GM23338 (cell line): Measurements from ENCODE around the gene UNC13C. TPM values are rescaled to one million over a fixed set of nuclear protein-coding genes. Genes with fewer than 3 reads are reported as not detected.

Source experiments
- ATAC-seq: fragments of 200-7000 bp; cut with Tn5 transposase; 3 replicates; pipeline ENCODE4 v1.9.1; 2020
- DNase-seq: peaks from one replicate; pipeline ENCODE4 v3.0.0-alpha.2; 2015; ENCODE audit warnings: low spot score
- H2AFZ ChIP-seq: fragments of 200-600 bp; sonication (generic); 2 replicates; pipeline ENCODE4 v1.8.0; 2016; ENCODE audit warnings: antibody characterized with exemption, mild to moderate bottlenecking, moderate library complexity
- H3F3A ChIP-seq: fragments of 200-600 bp; sonication (generic); replicated peaks from 2 replicates; pipeline ENCODE4 v1.8.0; 2017; ENCODE audit warnings: antibody characterized with exemption, mixed run types, low read depth
- H3K27ac ChIP-seq: fragments of 200-600 bp; sonication (generic); 2 replicates; pipeline ENCODE4 v1.6.1; 2016; ENCODE audit warnings: low read depth
- H3K27me3 ChIP-seq: fragments of 200-600 bp; sonication (generic); 2 replicates; pipeline ENCODE4 v1.8.0; 2016; ENCODE audit warnings: mild to moderate bottlenecking, mixed run types, moderate library complexity; ENCODE audit not compliant: insufficient read depth
- H3K36me3 ChIP-seq: fragments of 200-600 bp; sonication (generic); 2 replicates; pipeline ENCODE4 v1.8.0; 2016; ENCODE audit warnings: mild to moderate bottlenecking; ENCODE audit not compliant: insufficient read depth
- H3K4me1 ChIP-seq: fragments of 200-600 bp; sonication (generic); 2 replicates; pipeline ENCODE4 v1.8.0; 2016; ENCODE audit warnings: mild to moderate bottlenecking, moderate library complexity; ENCODE audit not compliant: insufficient read depth
- H3K4me2 ChIP-seq: fragments of 200-600 bp; sonication (generic); 2 replicates; pipeline ENCODE4 v1.7.1; 2017; ENCODE audit warnings: mixed run types
- H3K4me3 ChIP-seq: fragments of 200-600 bp; sonication (generic); 2 replicates; pipeline ENCODE4 v1.6.1; 2016; ENCODE audit warnings: mixed run types
- H3K79me2 ChIP-seq: fragments of 200-600 bp; sonication (generic); replicated peaks from 2 replicates; pipeline ENCODE4 v1.8.0; 2017; ENCODE audit warnings: mild to moderate bottlenecking; ENCODE audit not compliant: insufficient read depth
- H3K9me2 ChIP-seq: fragments of 200-600 bp; sonication (generic); 2 replicates; pipeline ENCODE4 v1.8.0; 2017; ENCODE audit not compliant: insufficient read depth
- H4K20me1 ChIP-seq: fragments of 200-600 bp; sonication (generic); replicated peaks from 2 replicates; pipeline ENCODE4 v1.8.0; 2017; ENCODE audit warnings: mild to moderate bottlenecking; ENCODE audit not compliant: insufficient read depth
- H3K27ac Mint-ChIP-seq: 2 replicates; pipeline ENCODE4 v1.8.0; 2020; ENCODE audit warnings: inconsistent platforms, mild to moderate bottlenecking, moderate library complexity, mixed read lengths
- H3K27me3 Mint-ChIP-seq: 3 replicates; pipeline ENCODE4 v1.8.0; 2022; ENCODE audit warnings: low read depth, mild to moderate bottlenecking, moderate library complexity, mixed read lengths, inconsistent platforms; ENCODE audit not compliant: insufficient read depth, poor library complexity
- H3K36me3 Mint-ChIP-seq: 3 replicates; pipeline ENCODE4 v1.8.0; 2021; ENCODE audit warnings: low read depth, mild to moderate bottlenecking, inconsistent platforms, moderate library complexity, mixed read lengths
- H3K4me1 Mint-ChIP-seq: 3 replicates; pipeline ENCODE4 v1.8.0; 2020; ENCODE audit warnings: mild to moderate bottlenecking, inconsistent platforms, mixed read lengths
- H3K4me3 Mint-ChIP-seq: 3 replicates; pipeline ENCODE4 v1.8.0; 2021; ENCODE audit warnings: moderate library complexity, mild to moderate bottlenecking, inconsistent platforms, mixed read lengths
- H3K9me3 Mint-ChIP-seq: 3 replicates; pipeline ENCODE4 v1.8.0; 2020; ENCODE audit warnings: moderate library complexity, mild to moderate bottlenecking, inconsistent platforms, mixed read lengths
- CREB1 ChIP-seq: fragments of 250-450 bp; sonication (Bioruptor Pico); IDR thresholded peaks from 2 replicates; pipeline ENCODE4 v1.5.0; 2020; ENCODE audit warnings: low read depth, mild to moderate bottlenecking, moderate library complexity
- JUNB ChIP-seq: IDR thresholded peaks from one replicate; pipeline ENCODE4 v1.6.1; 2016; ENCODE audit warnings: antibody characterized with exemption; ENCODE audit not compliant: unreplicated experiment
- NANOG ChIP-seq: IDR thresholded peaks from 2 replicates; pipeline ENCODE4 v1.6.1; 2016; ENCODE audit warnings: antibody characterized with exemption, borderline replicate concordance
- POLR2AphosphoS5 ChIP-seq: IDR thresholded peaks from 2 replicates; pipeline ENCODE4 v1.6.1; 2016; ENCODE audit warnings: antibody characterized with exemption, low read depth
- REST ChIP-seq: IDR thresholded peaks from one replicate; pipeline ENCODE4 v1.6.1; 2018; ENCODE audit warnings: antibody characterized with exemption; ENCODE audit not compliant: unreplicated experiment
- STAT1 ChIP-seq: IDR thresholded peaks from one replicate; pipeline ENCODE4 v1.6.1; 2016; ENCODE audit warnings: antibody characterized with exemption; ENCODE audit not compliant: unreplicated experiment
- ZNF114 ChIP-seq: fragments of 250-450 bp; sonication (Bioruptor Pico); IDR thresholded peaks from 2 replicates; pipeline ENCODE4 v1.5.0; 2020; ENCODE audit warnings: mild to moderate bottlenecking, moderate library complexity
- polyA plus RNA-seq: library from polyadenylated mRNA; unstranded; fragments of >200 nt; fragmentation: Nextera tagmentation; extraction: Ambion mirVana; gene quantifications from 2 replicates; pipeline ENCODE4 v1.2.1, GENCODE V29; 2016
- total RNA-seq: library from RNA; depleted of rRNA; stranded (reverse); fragments of >200 nt; shearing (Covaris generic); gene quantifications from 2 replicates; pipeline ENCODE4 v1.2.3, GENCODE V29; 2014
- TF ChIP-seq, protein P1 (sequence below), 2 experiments: fragments of 200-600 bp in 1 of 2; sonication (generic) in 1 of 2; conservative IDR thresholded peaks; 2 replicates each; pipeline versions ENCODE4 v1.5.1 to v1.6.1; 2016 to 2017; ENCODE audit warnings: antibody characterized with exemption in 2 of 2, low read depth in 2 of 2, mild to moderate bottlenecking in 2 of 2, moderate library complexity in 1 of 2
- TF ChIP-seq, protein P2 (sequence below): fragments of 250-450 bp; sonication (Bioruptor Pico); IDR thresholded peaks from 2 replicates; pipeline ENCODE4 v1.5.0; 2020; ENCODE audit warnings: mild to moderate bottlenecking, moderate library complexity

UNC13C gene
- total and polyA plus RNA-seq, 2 experiments from 2014 or later: 0.03 TPM; not detected in 1

DNA sequence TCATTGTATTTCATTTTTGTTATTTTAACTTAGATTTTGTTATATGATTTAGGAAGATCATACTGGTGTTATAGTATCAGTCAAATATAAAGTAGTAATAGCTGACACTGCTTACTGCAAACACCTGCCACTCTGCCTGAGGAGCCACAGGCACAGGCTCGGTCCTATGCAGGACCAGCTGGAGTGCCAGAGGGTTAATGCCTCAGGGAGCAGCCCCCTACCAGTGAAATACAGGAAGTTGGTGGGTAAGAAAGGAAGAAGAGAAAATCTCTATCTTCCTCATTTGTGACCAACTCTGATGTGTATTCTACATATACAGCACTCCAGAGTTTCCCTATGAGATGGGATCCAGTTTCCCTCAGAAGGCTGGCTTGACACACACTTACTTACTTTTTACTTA lies 593.3 kb downstream of the UNC13C start:
- Mint-ChIP-seq H3K27ac (no peak overlapping the region), H3K9me3 (peaks cover 22% of the 10 kb centered on the region), H3K36me3 (no peaks in the 10 kb centered on the region), H3K27me3 (peaks cover 2% of the 10 kb centered on the region), H3K4me3 (no peak overlapping the region), H3K4me1 (no peaks in the 10 kb centered on the region)
- no peak overlapping the region for H2AFZ ChIP-seq
- no peaks in the 10 kb centered on the region for H3K4me1 ChIP-seq
- DNase-seq: no peak
- no peaks in the 10 kb centered on the region for H3K79me2 ChIP-seq
- H3K4me3 ChIP-seq: no peak overlapping the region
- no peaks in the 10 kb centered on the region for H3K36me3 ChIP-seq
- no peaks in the 10 kb centered on the region for H3K9me2 ChIP-seq
- H3F3A ChIP-seq: no peaks in the 10 kb centered on the region
- H3K4me2 ChIP-seq: no peak overlapping the region
- no peaks in the 10 kb centered on the region for H4K20me1 ChIP-seq
- no peak for ATAC-seq
- no peaks in the 10 kb centered on the region for H3K27me3 ChIP-seq
- TF ChIP-seq CREB1 (CRISPR knock-in tag) (no peak), NANOG (no peak), REST (no peak), STAT1 (no peak), ZNF114 (CRISPR knock-in tag) (no peak), JUNB (no peak), POLR2AphosphoS5 (no peak)
- TF ChIP-seq, protein P1, sequence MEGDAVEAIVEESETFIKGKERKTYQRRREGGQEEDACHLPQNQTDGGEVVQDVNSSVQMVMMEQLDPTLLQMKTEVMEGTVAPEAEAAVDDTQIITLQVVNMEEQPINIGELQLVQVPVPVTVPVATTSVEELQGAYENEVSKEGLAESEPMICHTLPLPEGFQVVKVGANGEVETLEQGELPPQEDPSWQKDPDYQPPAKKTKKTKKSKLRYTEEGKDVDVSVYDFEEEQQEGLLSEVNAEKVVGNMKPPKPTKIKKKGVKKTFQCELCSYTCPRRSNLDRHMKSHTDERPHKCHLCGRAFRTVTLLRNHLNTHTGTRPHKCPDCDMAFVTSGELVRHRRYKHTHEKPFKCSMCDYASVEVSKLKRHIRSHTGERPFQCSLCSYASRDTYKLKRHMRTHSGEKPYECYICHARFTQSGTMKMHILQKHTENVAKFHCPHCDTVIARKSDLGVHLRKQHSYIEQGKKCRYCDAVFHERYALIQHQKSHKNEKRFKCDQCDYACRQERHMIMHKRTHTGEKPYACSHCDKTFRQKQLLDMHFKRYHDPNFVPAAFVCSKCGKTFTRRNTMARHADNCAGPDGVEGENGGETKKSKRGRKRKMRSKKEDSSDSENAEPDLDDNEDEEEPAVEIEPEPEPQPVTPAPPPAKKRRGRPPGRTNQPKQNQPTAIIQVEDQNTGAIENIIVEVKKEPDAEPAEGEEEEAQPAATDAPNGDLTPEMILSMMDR (conservative IDR thresholded peaks at IDR 0.05; ENCODE audit: low read depth in 2 of 2): no peak
- TF ChIP-seq, protein P2, sequence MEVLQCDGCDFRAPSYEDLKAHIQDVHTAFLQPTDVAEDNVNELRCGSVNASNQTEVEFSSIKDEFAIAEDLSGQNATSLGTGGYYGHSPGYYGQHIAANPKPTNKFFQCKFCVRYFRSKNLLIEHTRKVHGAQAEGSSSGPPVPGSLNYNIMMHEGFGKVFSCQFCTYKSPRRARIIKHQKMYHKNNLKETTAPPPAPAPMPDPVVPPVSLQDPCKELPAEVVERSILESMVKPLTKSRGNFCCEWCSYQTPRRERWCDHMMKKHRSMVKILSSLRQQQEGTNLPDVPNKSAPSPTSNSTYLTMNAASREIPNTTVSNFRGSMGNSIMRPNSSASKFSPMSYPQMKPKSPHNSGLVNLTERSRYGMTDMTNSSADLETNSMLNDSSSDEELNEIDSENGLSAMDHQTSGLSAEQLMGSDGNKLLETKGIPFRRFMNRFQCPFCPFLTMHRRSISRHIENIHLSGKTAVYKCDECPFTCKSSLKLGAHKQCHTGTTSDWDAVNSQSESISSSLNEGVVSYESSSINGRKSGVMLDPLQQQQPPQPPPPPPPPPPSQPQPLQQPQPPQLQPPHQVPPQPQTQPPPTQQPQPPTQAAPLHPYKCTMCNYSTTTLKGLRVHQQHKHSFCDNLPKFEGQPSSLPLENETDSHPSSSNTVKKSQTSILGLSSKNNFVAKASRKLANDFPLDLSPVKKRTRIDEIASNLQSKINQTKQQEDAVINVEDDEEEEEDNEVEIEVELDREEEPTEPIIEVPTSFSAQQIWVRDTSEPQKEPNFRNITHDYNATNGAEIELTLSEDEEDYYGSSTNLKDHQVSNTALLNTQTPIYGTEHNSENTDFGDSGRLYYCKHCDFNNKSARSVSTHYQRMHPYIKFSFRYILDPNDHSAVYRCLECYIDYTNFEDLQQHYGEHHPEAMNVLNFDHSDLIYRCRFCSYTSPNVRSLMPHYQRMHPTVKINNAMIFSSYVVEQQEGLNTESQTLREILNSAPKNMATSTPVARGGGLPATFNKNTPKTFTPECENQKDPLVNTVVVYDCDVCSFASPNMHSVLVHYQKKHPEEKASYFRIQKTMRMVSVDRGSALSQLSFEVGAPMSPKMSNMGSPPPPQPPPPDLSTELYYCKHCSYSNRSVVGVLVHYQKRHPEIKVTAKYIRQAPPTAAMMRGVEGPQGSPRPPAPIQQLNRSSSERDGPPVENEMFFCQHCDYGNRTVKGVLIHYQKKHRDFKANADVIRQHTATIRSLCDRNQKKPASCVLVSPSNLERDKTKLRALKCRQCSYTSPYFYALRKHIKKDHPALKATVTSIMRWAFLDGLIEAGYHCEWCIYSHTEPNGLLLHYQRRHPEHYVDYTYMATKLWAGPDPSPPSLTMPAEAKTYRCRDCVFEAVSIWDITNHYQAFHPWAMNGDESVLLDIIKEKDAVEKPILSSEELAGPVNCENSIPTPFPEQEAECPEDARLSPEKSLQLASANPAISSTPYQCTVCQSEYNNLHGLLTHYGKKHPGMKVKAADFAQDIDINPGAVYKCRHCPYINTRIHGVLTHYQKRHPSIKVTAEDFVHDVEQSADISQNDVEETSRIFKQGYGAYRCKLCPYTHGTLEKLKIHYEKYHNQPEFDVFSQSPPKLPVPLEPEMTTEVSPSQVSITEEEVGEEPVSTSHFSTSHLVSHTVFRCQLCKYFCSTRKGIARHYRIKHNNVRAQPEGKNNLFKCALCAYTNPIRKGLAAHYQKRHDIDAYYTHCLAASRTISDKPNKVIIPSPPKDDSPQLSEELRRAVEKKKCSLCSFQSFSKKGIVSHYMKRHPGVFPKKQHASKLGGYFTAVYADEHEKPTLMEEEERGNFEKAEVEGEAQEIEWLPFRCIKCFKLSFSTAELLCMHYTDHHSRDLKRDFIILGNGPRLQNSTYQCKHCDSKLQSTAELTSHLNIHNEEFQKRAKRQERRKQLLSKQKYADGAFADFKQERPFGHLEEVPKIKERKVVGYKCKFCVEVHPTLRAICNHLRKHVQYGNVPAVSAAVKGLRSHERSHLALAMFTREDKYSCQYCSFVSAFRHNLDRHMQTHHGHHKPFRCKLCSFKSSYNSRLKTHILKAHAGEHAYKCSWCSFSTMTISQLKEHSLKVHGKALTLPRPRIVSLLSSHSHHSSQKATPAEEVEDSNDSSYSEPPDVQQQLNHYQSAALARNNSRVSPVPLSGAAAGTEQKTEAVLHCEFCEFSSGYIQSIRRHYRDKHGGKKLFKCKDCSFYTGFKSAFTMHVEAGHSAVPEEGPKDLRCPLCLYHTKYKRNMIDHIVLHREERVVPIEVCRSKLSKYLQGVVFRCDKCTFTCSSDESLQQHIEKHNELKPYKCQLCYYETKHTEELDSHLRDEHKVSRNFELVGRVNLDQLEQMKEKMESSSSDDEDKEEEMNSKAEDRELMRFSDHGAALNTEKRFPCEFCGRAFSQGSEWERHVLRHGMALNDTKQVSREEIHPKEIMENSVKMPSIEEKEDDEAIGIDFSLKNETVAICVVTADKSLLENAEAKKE (CRISPR knock-in tag): no peak
- no peak overlapping the region for H3K27ac ChIP-seq
